HG03196 (cell line): ENCODE measurements around the gene EGF.
"Not testable (repeated sequence)": the region's sequence is repeated elsewhere in the genome, so short reads cannot be mapped to it uniquely, and the experiment has no call there.

Source experiments
- ATAC-seq: cut with Tn5 transposase; IDR thresholded peaks from one replicate; pipeline ENCODE4 v1.9.1; 2021; ENCODE audit not compliant: unreplicated experiment

The EGF gene

DNA sequence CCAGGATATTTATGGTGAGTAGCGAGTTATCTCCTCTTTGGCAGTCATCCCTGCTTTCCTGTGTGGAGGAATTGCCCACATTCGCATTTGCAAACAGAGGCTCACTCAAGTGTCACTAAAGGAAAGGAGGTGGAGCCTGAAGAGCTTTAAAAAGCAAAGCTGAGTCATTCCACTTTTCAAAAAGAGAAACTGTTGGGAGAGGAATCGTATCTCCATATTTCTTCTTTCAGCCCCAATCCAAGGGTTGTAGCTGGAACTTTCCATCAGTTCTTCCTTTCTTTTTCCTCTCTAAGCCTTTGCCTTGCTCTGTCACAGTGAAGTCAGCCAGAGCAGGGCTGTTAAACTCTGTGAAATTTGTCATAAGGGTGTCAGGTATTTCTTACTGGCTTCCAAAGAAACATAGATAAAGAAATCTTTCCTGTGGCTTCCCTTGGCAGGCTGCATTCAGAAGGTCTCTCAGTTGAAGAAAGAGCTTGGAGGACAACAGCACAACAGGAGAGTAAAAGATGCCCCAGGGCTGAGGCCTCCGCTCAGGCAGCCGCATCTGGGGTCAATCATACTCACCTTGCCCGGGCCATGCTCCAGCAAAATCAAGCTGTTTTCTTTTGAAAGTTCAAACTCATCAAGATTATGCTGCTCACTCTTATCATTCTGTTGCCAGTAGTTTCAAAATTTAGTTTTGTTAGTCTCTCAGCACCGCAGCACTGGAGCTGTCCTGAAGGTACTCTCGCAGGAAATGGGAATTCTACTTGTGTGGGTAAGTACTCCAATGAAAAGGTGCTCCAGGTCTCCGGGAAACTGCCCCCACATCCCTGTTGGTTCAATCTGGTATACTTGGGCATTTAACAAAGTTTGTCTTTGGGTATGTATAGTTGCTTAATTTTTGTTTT lies at the start of gene EGF:
Gene EGF (plus strand): TSS at position 178 of the 890 bp plus-strand sequence. CDS start 453 bp downstream, at position 631.
- ATAC-seq = no peak

DNA sequence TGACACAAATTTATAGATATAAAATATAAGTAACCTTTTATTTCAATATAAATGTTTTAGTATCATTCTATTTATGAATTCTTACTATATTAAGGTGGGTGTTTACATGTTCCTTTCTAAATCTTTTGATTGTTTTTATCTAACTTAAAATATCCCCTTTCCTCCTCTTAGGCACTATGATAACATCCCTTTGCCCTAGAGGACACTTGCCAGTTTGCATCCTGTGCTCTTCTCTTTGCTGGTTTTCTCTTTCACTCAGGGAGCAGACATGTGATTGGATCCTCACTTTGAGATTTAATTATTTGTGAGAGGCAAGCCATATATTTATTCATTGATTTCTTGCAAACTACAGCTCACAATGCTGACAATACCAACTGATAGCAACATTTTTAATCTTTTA lies 48.5 kb upstream of the EGF start:
- ATAC-seq = no peak

DNA sequence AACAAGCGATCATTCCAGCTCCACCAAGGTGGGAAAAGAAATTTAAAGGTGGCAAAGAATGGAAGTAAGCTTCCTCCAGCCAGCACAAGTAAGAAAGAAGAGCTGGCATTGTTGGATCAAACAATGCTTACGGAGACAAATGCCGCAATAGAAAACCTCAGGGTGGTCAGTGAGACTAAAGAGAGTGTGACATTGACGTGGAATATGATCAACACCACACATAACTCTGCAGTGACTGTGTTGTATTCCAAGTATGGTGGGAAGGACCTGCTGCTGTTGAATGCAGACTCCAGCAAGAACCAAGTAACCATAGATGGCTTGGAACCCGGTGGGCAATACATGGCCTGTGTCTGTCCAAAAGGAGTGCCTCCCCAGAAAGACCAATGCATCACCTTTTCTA lies 42.6 kb upstream of the EGF start:
- no peak for ATAC-seq

DNA sequence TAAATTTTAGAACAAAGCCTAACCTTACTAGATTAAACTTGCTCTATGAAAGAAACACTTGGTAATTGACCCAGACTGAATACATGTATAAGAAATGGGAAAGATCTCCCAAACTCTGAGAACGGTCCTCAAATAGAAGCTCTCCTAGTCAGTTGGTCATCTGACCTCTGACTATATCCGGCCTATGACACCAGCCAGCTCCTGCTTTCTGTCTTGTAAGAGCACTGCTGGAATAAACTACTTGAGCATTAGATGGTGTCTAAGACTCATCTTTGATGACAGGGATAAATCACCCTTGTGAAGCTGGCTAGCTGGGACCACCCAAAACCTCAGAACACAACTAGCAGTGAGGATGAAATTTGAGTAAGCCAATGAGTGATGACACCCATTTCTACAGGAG lies 40.6 kb upstream of the EGF start:
- ATAC-seq = no peak

- ATAC-seq = no peak
Observed at GRCh38 chr4:109872950-109873656, 39.6 kb upstream of the EGF start.

GRCh38 chr4:109873791-109874514 lies 38.7 kb upstream of the EGF start:
- ATAC-seq = no peak

- ATAC-seq = no peak
Observed at GRCh38 chr4:109875106-109875505, 37.6 kb upstream of the EGF start.

GRCh38 chr4:109875553-109875952 lies 37.1 kb upstream of the EGF start:
- not testable (repeated sequence) for ATAC-seq

- ATAC-seq = no peak
Observed at GRCh38 chr4:109876634-109877265, 35.9 kb upstream of the EGF start.

- no peak for ATAC-seq
Observed at GRCh38 chr4:109877400-109877799, 35.3 kb upstream of the EGF start.

- ATAC-seq = no peak
Observed at GRCh38 chr4:109878355-109878754, 34.3 kb upstream of the EGF start.

DNA sequence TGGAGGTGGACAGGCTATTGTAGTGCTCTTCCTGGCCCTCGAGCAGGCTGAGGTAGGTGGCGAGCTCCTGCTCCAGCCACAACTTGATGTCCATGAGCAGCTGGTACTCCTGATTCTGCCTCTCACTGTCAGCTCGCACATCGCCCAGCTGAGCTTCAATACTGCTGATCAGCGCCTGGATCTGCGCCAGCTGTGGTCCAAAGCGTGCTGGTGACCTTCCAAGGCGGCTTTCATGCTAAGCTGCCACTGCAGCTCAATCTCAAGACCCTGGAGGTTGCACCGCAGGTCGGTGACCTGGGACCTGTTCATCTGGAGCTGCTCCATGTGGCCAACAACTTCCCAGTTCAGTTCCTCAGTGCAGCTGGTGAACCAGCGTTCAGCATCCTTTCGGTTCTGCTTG lies 33.6 kb upstream of the EGF start:
- ATAC-seq = no peak

- ATAC-seq = no peak
Observed at GRCh38 chr4:109879636-109880314, 32.9 kb upstream of the EGF start.

DNA sequence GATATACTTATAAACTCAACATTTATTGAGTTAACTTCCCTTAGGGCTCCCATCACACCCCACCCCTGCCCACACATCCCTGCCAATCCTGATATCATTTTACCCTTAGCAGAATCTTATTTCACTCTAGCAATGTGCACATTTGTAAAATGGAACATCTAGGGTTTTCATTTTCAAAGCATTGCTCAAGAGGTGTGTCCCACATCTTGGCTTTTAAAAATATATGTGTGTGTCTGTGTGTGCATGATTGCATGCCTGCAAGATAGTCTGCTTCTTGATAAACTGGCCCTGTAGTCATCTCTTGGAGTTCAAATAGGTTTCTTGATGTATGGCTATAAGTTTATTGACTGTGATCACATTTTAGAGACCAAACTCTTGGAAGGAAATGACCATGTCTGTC lies 26.4 kb upstream of the EGF start:
- ATAC-seq = no peak

DNA sequence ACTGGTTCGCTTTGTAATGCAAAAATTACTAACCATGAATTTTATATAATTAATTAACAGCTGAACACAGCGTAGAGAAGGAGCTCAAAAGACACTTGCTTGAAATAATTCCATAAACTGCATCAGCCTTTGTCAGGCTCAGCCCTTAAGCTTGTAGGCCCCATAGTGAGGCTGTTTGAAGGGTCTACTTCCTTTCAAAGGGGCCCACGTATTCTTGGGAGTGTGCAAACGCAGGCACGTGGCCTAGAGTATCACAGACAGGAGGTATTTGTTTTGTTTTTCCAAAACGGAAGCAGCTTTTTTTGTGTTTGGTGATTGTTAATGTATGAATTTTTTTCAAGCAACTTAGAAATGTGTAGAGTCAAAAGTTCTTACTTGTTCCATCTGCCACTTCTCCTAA lies 25.6 kb upstream of the EGF start:
- no peak for ATAC-seq

DNA sequence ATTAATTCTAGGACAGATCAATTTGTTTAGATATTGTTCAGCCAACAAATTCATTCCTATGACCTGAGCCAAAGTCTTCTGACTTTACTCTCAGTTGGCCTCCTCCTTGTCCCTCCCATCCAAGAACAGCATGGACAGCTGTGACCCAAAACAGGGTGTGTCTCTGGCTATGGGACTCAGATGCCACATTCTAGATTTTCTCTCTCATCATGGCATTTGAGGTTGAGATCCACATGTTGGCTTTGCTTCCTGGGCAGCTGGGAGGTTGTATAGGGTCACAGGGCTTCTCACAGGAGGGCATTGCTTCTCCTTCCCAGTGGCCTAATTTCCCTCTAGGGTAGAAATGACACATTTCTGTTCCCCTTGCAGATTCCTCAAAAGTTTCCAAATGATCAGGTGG lies 22.6 kb upstream of the EGF start:
- ATAC-seq = no peak

GRCh38 chr4:109902559-109903251 lies 10.0 kb upstream of the EGF start:
- no peak for ATAC-seq

- ATAC-seq = no peak
Observed at GRCh38 chr4:109908731-109909130, 4.0 kb upstream of the EGF start.

DNA sequence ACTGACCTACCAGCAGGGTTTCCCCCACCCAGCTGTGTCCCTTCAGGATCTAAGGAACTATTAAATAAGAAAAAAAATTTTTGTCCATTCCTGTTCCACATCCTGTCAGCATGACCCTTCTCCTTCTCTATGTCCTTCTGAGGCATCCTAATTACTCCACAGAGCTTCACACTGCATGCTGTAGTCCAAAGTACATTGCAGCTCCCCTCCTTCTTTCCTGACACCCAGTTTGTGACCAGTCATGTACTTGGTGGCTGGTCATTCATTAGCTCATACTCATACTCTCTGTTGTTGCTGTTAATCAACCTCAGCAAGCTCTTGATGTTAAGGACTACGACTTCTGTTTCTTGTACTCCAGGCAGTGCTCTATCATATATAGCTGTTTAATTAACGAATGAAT lies 2.4 kb upstream of the EGF start:
- ATAC-seq = no peak

DNA sequence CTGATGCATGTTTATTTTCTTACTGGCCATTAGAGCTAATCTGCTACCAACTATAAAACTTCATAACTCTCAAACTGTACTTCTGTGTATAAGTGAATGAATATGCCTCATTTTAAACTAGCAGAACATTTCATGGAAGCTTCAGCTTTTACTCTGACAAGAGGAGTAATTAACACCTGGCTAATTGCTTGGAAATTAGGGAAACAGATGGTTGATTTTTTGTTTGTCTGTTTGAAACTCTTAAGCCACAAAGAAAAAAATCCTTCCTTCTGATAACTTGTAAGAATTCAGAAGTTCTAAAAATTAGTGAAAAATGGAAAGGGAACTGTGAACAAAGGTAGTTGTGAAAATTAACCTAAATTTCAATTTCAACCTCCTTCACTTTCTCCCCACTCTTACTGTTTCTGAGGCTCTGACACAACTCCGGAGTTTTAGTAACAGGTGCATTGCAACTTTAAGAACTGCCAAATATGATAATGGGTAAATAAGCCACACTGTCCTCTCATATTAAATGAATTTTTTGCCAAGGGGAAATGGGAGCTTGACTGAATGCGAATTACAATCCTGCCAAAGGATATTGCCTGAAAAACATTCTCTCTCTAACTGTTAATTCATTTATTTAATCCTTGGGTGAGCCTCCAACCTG lies 1.0 kb downstream of the EGF start:
- no peak for ATAC-seq
